Measurements from ENCODE around the gene PUS7L.
A peak's percentile ranks its signal among the peaks of the same experiment; 100 is the strongest.

DNA sequence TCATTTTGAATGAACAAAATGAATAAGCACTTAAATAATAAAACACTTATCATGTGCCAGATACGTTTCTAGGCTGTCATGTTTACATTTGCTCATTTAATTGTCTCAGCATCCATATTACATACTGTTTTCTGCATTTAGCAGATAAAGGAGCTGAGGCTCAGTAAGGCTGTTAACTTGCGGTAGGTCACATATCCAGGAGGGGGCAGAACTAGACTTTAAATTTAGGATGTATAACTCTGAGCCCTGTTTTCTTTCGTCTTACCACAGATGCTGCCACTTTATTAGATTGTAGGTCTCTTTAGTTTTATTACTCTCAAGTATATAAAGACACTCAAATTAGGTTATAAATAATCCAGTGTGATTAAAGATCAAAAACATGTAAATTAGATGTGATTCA, 17.9 kb upstream of the PUS7L start:
- TF ChIP-seq, protein P1, sequence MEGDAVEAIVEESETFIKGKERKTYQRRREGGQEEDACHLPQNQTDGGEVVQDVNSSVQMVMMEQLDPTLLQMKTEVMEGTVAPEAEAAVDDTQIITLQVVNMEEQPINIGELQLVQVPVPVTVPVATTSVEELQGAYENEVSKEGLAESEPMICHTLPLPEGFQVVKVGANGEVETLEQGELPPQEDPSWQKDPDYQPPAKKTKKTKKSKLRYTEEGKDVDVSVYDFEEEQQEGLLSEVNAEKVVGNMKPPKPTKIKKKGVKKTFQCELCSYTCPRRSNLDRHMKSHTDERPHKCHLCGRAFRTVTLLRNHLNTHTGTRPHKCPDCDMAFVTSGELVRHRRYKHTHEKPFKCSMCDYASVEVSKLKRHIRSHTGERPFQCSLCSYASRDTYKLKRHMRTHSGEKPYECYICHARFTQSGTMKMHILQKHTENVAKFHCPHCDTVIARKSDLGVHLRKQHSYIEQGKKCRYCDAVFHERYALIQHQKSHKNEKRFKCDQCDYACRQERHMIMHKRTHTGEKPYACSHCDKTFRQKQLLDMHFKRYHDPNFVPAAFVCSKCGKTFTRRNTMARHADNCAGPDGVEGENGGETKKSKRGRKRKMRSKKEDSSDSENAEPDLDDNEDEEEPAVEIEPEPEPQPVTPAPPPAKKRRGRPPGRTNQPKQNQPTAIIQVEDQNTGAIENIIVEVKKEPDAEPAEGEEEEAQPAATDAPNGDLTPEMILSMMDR (CRISPR knock-in tag; IDR thresholded peaks at IDR 0.05), result peak; percentile 61
- TF ChIP-seq, protein P2, sequence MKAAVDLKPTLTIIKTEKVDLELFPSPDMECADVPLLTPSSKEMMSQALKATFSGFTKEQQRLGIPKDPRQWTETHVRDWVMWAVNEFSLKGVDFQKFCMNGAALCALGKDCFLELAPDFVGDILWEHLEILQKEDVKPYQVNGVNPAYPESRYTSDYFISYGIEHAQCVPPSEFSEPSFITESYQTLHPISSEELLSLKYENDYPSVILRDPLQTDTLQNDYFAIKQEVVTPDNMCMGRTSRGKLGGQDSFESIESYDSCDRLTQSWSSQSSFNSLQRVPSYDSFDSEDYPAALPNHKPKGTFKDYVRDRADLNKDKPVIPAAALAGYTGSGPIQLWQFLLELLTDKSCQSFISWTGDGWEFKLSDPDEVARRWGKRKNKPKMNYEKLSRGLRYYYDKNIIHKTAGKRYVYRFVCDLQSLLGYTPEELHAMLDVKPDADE (CRISPR knock-in tag; IDR thresholded peaks at IDR 0.05), result no peak
- TF ChIP-seq RELA (CRISPR knock-in tag; IDR thresholded peaks at IDR 0.05), result no peak
- TF ChIP-seq ZFX (CRISPR knock-in tag; IDR thresholded peaks at IDR 0.05; ENCODE audit: low read depth), result no peak
- TF ChIP-seq ZSCAN12 (CRISPR knock-in tag; IDR thresholded peaks at IDR 0.05), result no peak
- TF ChIP-seq MED1 (CRISPR knock-in tag; IDR thresholded peaks at IDR 0.05), result no peak
- TF ChIP-seq, protein P3, sequence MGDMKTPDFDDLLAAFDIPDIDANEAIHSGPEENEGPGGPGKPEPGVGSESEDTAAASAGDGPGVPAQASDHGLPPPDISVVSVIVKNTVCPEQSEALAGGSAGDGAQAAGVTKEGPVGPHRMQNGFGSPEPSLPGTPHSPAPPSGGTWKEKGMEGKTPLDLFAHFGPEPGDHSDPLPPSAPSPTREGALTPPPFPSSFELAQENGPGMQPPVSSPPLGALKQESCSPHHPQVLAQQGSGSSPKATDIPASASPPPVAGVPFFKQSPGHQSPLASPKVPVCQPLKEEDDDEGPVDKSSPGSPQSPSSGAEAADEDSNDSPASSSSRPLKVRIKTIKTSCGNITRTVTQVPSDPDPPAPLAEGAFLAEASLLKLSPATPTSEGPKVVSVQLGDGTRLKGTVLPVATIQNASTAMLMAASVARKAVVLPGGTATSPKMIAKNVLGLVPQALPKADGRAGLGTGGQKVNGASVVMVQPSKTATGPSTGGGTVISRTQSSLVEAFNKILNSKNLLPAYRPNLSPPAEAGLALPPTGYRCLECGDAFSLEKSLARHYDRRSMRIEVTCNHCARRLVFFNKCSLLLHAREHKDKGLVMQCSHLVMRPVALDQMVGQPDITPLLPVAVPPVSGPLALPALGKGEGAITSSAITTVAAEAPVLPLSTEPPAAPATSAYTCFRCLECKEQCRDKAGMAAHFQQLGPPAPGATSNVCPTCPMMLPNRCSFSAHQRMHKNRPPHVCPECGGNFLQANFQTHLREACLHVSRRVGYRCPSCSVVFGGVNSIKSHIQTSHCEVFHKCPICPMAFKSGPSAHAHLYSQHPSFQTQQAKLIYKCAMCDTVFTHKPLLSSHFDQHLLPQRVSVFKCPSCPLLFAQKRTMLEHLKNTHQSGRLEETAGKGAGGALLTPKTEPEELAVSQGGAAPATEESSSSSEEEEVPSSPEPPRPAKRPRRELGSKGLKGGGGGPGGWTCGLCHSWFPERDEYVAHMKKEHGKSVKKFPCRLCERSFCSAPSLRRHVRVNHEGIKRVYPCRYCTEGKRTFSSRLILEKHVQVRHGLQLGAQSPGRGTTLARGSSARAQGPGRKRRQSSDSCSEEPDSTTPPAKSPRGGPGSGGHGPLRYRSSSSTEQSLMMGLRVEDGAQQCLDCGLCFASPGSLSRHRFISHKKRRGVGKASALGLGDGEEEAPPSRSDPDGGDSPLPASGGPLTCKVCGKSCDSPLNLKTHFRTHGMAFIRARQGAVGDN (CRISPR knock-in tag; IDR thresholded peaks at IDR 0.05), result no peak
- TF ChIP-seq EP300 (IDR thresholded peaks at IDR 0.05; ENCODE audit: low read depth in 2 of 2, low read length in 2 of 2), result no peak
- no peak for TF ChIP-seq EP300 (CRISPR knock-in tag; IDR thresholded peaks at IDR 0.05; ENCODE audit: borderline replicate concordance)
- TF ChIP-seq PCBP2 (optimal IDR thresholded peaks at IDR 0.05; ENCODE audit: low read depth, low read length, poor library complexity, severe bottlenecking), result no peak
- TF ChIP-seq, protein P4, sequence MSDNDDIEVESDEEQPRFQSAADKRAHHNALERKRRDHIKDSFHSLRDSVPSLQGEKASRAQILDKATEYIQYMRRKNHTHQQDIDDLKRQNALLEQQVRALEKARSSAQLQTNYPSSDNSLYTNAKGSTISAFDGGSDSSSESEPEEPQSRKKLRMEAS (IDR thresholded peaks at IDR 0.05), result no peak

Data from HepG2 (cell line).